HFFc6 (cell line): Measurements from ENCODE around the gene GATA6. TPM values are rescaled to one million over a fixed set of nuclear protein-coding genes. Genes with fewer than 3 reads are reported as not detected.

ENCODE experiments used
- DNase-seq: peaks from one replicate; pipeline ENCODE4 v3.0.0-alpha.2; 2018
- H3K27ac Mint-ChIP-seq: 2 replicates; pipeline ENCODE4 v1.8.0; 2020; ENCODE audit warnings: mild to moderate bottlenecking, mixed read lengths
- H3K27me3 Mint-ChIP-seq: 2 replicates; pipeline ENCODE4 v1.8.0; 2021; ENCODE audit warnings: mild to moderate bottlenecking, moderate library complexity, mixed read lengths; ENCODE audit not compliant: insufficient read depth
- H3K36me3 Mint-ChIP-seq: 2 replicates; pipeline ENCODE4 v1.8.0; 2021; ENCODE audit warnings: low read depth, mixed read lengths
- H3K4me1 Mint-ChIP-seq: 2 replicates; pipeline ENCODE4 v1.8.0; 2020; ENCODE audit warnings: low read depth, mixed read lengths
- H3K4me3 Mint-ChIP-seq: 2 replicates; pipeline ENCODE4 v1.8.0; 2020; ENCODE audit warnings: mild to moderate bottlenecking, moderate library complexity, mixed read lengths
- H3K9me3 Mint-ChIP-seq: 2 replicates; pipeline ENCODE4 v1.8.0; 2020; ENCODE audit warnings: mild to moderate bottlenecking, mixed read lengths
- total RNA-seq, 6 experiments: library from RNA; stranded (reverse); fragmentation: NEBNext Ultra II Directional; extraction: Animal tissue kit (Norgen Biotek cat#: 25700); gene quantifications; 2 replicates in 1 of 6; 3 replicates in 5 of 6; pipeline ENCODE4 v1.2.3, GENCODE V29; 2021
- TF ChIP-seq, protein P1 (sequence below): fragments of 200-600 bp; sonication (generic); IDR thresholded peaks from 2 replicates; pipeline ENCODE4 v1.5.0; 2021; ENCODE audit warnings: antibody characterized with exemption, mild to moderate bottlenecking

Gene GATA6
- total RNA-seq, 6 experiments from 2014 or later = 0.28 to 1.8 (median 1.5) TPM

DNA sequence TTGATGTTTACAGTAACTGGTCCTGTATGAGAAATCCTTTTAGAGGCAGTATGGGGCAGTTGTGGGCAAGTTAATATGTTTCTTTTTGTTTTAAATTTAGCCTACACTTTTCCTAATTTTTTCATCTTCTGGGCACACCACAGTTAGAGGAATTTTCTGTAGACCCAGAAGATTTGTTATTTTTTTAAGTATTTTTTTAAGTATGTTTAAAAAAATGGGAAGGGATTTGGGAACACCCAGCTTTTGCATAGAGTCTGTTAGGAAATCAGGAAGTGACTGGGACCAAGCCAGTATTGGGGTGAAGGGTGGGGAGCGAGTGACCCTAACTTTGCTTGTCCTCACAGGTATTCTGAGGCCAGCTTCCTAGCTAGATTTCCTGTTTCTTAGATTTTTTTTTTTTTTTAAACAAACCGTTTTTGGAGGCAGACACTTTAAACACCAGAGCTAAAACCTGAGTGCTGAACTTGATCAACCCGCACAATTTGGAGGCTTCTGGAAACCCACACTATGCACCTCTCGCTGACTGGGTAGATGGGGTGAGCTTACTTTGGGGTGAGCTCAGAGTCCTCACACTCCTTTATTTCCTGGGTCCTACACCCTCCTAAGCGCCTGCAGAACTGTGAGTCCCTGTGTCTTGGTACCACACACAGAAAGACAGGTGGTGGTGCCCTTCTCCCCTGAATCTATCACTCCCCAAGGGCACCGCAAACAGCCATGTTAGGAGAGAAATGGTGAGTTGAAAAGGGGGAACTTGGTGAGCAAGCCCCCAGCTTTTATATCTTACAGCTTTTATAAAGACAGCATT is 5.2 kb downstream of the GATA6 start:
- no peak overlapping the region for H3K27ac Mint-ChIP-seq
- no peaks in the 10 kb centered on the region for H3K36me3 Mint-ChIP-seq
- H3K27me3 Mint-ChIP-seq = peaks cover 29% of the 10 kb centered on the region
- no peaks in the 10 kb centered on the region for H3K9me3 Mint-ChIP-seq
- TF ChIP-seq, protein P1, sequence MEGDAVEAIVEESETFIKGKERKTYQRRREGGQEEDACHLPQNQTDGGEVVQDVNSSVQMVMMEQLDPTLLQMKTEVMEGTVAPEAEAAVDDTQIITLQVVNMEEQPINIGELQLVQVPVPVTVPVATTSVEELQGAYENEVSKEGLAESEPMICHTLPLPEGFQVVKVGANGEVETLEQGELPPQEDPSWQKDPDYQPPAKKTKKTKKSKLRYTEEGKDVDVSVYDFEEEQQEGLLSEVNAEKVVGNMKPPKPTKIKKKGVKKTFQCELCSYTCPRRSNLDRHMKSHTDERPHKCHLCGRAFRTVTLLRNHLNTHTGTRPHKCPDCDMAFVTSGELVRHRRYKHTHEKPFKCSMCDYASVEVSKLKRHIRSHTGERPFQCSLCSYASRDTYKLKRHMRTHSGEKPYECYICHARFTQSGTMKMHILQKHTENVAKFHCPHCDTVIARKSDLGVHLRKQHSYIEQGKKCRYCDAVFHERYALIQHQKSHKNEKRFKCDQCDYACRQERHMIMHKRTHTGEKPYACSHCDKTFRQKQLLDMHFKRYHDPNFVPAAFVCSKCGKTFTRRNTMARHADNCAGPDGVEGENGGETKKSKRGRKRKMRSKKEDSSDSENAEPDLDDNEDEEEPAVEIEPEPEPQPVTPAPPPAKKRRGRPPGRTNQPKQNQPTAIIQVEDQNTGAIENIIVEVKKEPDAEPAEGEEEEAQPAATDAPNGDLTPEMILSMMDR = no peak
- peaks cover 10% of the 10 kb centered on the region; the same call in 1 of the 2 replicates for H3K4me1 Mint-ChIP-seq
- DNase-seq = no peak
- H3K4me3 Mint-ChIP-seq = no peak overlapping the region

DNA sequence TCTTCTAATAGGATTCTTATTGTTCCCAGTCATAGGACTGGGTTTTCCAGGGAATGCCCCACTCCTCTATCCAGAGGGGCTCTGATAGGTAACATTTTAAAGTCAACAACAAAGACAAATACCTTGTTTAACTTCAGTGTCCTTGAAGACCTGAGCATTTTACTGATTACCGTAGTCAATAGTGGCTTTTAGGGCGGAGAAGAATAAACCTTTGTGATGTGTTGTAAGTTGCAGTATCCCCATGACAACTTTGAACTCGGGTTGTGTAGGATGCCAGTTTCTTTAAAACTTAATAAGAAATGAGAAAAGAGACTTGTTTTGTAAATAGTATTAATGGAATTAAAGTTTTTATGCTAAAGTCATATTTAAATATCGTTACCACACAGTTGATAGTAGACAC is 6.0 kb downstream of the GATA6 start:
- Mint-ChIP-seq H3K27me3 (peaks cover 32% of the 10 kb centered on the region), H3K36me3 (no peaks in the 10 kb centered on the region), H3K27ac (no peak overlapping the region), H3K4me1 (peaks cover 7% of the 10 kb centered on the region; the same call in 1 of the 2 replicates), H3K4me3 (no peak overlapping the region), H3K9me3 (no peaks in the 10 kb centered on the region)
- DNase-seq = no peak
- TF ChIP-seq, protein P1 = no peak

DNA sequence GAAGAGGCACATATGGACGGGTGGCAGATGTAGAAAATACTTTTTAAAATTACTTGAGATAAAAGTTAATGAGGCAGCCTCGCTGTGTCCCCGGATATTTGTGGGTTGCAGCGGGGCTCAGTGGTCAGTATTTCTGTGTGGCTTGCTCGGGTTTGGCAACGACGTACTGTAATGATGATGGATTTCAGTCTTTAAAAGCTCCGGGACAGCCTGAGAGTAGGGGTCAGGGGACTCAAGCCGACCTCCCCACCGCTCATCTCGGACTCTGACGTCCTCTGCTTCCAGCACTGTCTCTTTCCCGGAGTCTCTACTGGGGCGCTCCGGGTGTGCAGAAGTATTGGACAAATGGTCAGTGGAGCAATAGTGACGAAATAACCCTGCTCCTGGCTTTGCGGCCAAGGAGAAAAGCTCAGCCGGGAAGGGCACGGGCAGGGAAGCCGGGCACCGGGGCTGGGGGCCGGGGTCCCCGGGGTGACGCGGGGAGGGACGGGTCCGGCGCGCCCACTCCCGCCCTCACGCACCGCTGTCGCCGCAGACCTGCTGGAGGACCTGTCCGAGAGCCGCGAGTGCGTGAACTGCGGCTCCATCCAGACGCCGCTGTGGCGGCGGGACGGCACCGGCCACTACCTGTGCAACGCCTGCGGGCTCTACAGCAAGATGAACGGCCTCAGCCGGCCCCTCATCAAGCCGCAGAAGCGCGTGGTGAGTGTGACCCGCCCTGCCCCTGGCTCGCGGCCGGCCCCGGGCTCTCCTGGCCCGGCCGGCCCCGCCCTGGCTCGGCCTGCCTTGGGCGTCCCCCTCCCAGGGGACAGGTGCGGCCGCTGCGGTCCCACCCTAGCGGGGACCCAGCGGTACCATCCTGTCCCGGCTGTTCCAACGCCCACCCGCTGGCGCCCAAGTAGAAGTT is 7.3 kb downstream of the GATA6 start:
- no peaks in the 10 kb centered on the region for H3K9me3 Mint-ChIP-seq
- H3K4me3 Mint-ChIP-seq = no peak overlapping the region; the same call in 1 of the 2 replicates
- no peak overlapping the region for H3K27ac Mint-ChIP-seq
- no peak for DNase-seq
- no peaks in the 10 kb centered on the region for H3K36me3 Mint-ChIP-seq
- no peaks in the 10 kb centered on the region; the same call in 1 of the 2 replicates for H3K4me1 Mint-ChIP-seq
- TF ChIP-seq, protein P1 = no peak
- H3K27me3 Mint-ChIP-seq = peaks cover 29% of the 10 kb centered on the region

DNA sequence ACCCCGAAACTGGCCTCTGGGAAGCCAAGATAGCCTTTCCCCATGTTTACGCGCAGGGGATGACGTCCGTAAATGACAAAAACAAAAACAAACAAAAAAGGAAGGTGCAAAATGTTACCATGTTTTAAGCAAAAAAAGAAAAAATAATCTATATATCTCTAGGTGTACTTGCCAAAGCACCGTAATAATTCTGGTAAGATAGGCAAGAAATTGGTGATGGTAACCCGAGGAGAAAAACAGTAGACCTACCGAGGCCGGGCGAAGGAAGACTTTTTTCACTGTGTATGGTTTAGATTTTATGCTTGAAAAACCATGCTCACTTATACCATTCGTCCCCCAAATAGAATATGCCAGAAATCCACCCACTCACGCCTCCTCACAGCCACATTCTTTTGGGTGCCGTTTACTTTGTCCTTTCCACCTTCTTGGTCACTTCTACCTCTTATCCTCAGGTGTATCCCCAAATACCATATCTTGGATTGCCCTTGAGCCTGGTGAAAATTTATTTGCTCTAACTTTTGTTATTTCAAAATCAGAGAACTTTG is 8.0 kb downstream of the GATA6 start:
- TF ChIP-seq, protein P1 = no peak
- Mint-ChIP-seq H3K4me1 (no peaks in the 10 kb centered on the region; the same call in 1 of the 2 replicates), H3K36me3 (no peaks in the 10 kb centered on the region), H3K27ac (no peak overlapping the region), H3K9me3 (no peaks in the 10 kb centered on the region), H3K4me3 (no peak overlapping the region), H3K27me3 (peaks cover 27% of the 10 kb centered on the region)
- DNase-seq = no peak

DNA sequence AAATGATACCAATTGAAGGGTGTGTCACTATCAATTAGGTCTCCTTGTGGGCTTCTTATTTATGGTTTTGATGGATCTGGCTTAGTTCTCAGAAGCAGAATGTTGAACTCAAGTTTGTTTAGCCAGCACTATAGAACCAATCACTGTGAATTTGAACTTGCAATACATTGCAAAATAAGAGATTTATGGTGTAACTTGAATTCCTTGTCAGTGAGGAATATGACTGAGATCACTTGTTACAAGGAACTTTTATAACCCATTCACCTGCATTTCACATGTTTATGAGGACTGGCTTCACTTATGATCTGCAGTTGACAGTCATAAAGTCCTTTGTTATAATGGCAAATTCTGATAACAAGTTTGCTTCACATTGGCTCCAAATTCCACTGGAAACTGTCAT is 9.8 kb downstream of the GATA6 start:
- no peaks in the 10 kb centered on the region for H3K36me3 Mint-ChIP-seq
- no peaks in the 10 kb centered on the region for H3K9me3 Mint-ChIP-seq
- peaks cover 14% of the 10 kb centered on the region for H3K27me3 Mint-ChIP-seq
- no peak for DNase-seq
- no peak overlapping the region for H3K4me3 Mint-ChIP-seq
- peaks cover 5% of the 10 kb centered on the region for H3K4me1 Mint-ChIP-seq
- no peak overlapping the region for H3K27ac Mint-ChIP-seq
- TF ChIP-seq, protein P1 = no peak
